ENCODE measurements around the gene XPC.

- TF ChIP-seq, protein P1, sequence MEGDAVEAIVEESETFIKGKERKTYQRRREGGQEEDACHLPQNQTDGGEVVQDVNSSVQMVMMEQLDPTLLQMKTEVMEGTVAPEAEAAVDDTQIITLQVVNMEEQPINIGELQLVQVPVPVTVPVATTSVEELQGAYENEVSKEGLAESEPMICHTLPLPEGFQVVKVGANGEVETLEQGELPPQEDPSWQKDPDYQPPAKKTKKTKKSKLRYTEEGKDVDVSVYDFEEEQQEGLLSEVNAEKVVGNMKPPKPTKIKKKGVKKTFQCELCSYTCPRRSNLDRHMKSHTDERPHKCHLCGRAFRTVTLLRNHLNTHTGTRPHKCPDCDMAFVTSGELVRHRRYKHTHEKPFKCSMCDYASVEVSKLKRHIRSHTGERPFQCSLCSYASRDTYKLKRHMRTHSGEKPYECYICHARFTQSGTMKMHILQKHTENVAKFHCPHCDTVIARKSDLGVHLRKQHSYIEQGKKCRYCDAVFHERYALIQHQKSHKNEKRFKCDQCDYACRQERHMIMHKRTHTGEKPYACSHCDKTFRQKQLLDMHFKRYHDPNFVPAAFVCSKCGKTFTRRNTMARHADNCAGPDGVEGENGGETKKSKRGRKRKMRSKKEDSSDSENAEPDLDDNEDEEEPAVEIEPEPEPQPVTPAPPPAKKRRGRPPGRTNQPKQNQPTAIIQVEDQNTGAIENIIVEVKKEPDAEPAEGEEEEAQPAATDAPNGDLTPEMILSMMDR (IDR thresholded peaks at IDR 0.05; ENCODE audit: low read depth, low read length, missing input control): no peak
- TF ChIP-seq EGR1 (IDR thresholded peaks at IDR 0.05; ENCODE audit: low read depth in 2 of 2) (no peak), RXRA (IDR thresholded peaks at IDR 0.05) (no peak), RAD21 (IDR thresholded peaks at IDR 0.05) (no peak), FOXA1 (IDR thresholded peaks at IDR 0.05) (no peak), SP1 (IDR thresholded peaks at IDR 0.05) (no peak), ATF3 (IDR thresholded peaks at IDR 0.05) (no peak), JUND (IDR thresholded peaks at IDR 0.05) (no peak), GABPA (IDR thresholded peaks at IDR 0.05 in 1 of 2, conservative IDR thresholded peaks at IDR 0.05 in 1 of 2) (no peak), ZBTB33 (IDR thresholded peaks at IDR 0.05) (no peak)
- TF ChIP-seq, protein P2, sequence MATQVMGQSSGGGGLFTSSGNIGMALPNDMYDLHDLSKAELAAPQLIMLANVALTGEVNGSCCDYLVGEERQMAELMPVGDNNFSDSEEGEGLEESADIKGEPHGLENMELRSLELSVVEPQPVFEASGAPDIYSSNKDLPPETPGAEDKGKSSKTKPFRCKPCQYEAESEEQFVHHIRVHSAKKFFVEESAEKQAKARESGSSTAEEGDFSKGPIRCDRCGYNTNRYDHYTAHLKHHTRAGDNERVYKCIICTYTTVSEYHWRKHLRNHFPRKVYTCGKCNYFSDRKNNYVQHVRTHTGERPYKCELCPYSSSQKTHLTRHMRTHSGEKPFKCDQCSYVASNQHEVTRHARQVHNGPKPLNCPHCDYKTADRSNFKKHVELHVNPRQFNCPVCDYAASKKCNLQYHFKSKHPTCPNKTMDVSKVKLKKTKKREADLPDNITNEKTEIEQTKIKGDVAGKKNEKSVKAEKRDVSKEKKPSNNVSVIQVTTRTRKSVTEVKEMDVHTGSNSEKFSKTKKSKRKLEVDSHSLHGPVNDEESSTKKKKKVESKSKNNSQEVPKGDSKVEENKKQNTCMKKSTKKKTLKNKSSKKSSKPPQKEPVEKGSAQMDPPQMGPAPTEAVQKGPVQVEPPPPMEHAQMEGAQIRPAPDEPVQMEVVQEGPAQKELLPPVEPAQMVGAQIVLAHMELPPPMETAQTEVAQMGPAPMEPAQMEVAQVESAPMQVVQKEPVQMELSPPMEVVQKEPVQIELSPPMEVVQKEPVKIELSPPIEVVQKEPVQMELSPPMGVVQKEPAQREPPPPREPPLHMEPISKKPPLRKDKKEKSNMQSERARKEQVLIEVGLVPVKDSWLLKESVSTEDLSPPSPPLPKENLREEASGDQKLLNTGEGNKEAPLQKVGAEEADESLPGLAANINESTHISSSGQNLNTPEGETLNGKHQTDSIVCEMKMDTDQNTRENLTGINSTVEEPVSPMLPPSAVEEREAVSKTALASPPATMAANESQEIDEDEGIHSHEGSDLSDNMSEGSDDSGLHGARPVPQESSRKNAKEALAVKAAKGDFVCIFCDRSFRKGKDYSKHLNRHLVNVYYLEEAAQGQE (IDR thresholded peaks at IDR 0.05): no peak
These were observed 49.1 kb downstream of the XPC start for GRCh38 chr3:14129296-14129695.
